WTC11 (cell line): ENCODE data around the gene MAP4K1. TPM values are rescaled to one million over a fixed set of nuclear protein-coding genes. Genes with fewer than 3 reads are reported as not detected.
A peak's percentile ranks its signal among the peaks of the same experiment; 100 is the strongest.

ENCODE experiments used
- CDX4 ChIP-seq: fragments of 250-450 bp; sonication (Bioruptor Pico); IDR thresholded peaks from 2 replicates; pipeline ENCODE4 v1.9.0; 2021; ENCODE audit warnings: moderate library complexity, mild to moderate bottlenecking, inconsistent platforms, borderline replicate concordance
- CREM ChIP-seq: sonication (generic); formaldehyde crosslinking; IDR thresholded peaks from 2 replicates; pipeline ENCODE4 v1.8.1; 2022; ENCODE audit warnings: mild to moderate bottlenecking, missing genetic modification reagents, moderate library complexity
- CTCF ChIP-seq: fragments of 200-600 bp; IDR thresholded peaks from 2 replicates; pipeline ENCODE4 v1.8.0; 2022; ENCODE audit warnings: antibody characterized with exemption
- E2F5 ChIP-seq: sonication (generic); formaldehyde crosslinking; IDR thresholded peaks from 2 replicates; pipeline ENCODE4 v1.8.1; 2022; ENCODE audit warnings: mild to moderate bottlenecking, moderate library complexity, missing genetic modification reagents
- ERG ChIP-seq: fragments of 250-450 bp; sonication (Bioruptor Pico); IDR thresholded peaks from 2 replicates; pipeline ENCODE4 v1.8.0; 2021; ENCODE audit warnings: mild to moderate bottlenecking
- ESRRA ChIP-seq: sonication (generic); formaldehyde crosslinking; IDR thresholded peaks from 2 replicates; pipeline ENCODE4 v1.8.1; 2022; ENCODE audit warnings: mild to moderate bottlenecking, missing genetic modification reagents, borderline replicate concordance
- ETV6 ChIP-seq: sonication (generic); formaldehyde crosslinking; IDR thresholded peaks from 2 replicates; pipeline ENCODE4 v1.8.1; 2022; ENCODE audit warnings: mild to moderate bottlenecking, missing genetic modification reagents
- GTF2I ChIP-seq: fragments of 250-450 bp; sonication (Bioruptor Pico); conservative IDR thresholded peaks from 2 replicates; pipeline ENCODE4 v1.4.0; 2021; ENCODE audit warnings: mild to moderate bottlenecking
- HMGXB4 ChIP-seq: sonication (generic); formaldehyde crosslinking; IDR thresholded peaks from 2 replicates; pipeline ENCODE4 v1.8.1; 2023; ENCODE audit warnings: mild to moderate bottlenecking, moderate library complexity, missing genetic modification reagents
- IRF2 ChIP-seq: sonication (generic); formaldehyde crosslinking; IDR thresholded peaks from 2 replicates; pipeline ENCODE4 v1.8.0; 2022; ENCODE audit warnings: low read depth, missing genetic modification reagents, borderline replicate concordance
- JAZF1 ChIP-seq: fragments of 250-450 bp; sonication (Bioruptor Pico); IDR thresholded peaks from 2 replicates; pipeline ENCODE4 v1.9.0; 2021; ENCODE audit warnings: moderate library complexity, mild to moderate bottlenecking, inconsistent platforms
- NFATC4 ChIP-seq: fragments of 250-450 bp; sonication (Bioruptor Pico); IDR thresholded peaks from 2 replicates; pipeline ENCODE4 v1.9.0; 2021; ENCODE audit warnings: mild to moderate bottlenecking
- NFYB ChIP-seq: sonication (generic); formaldehyde crosslinking; conservative IDR thresholded peaks from 2 replicates; pipeline ENCODE4 v1.8.0; 2022; ENCODE audit warnings: low read depth, missing genetic modification reagents
- NR2C2 ChIP-seq: sonication (generic); formaldehyde crosslinking; IDR thresholded peaks from 2 replicates; pipeline ENCODE4 v1.8.0; 2022; ENCODE audit warnings: mild to moderate bottlenecking, missing genetic modification reagents
- SP1 ChIP-seq: sonication (generic); formaldehyde crosslinking; conservative IDR thresholded peaks from 2 replicates; pipeline ENCODE4 v1.8.1; 2022; ENCODE audit warnings: missing genetic modification reagents
- STAT6 ChIP-seq: sonication (generic); formaldehyde crosslinking; conservative IDR thresholded peaks from 2 replicates; pipeline ENCODE4 v1.8.1; 2023; ENCODE audit warnings: mild to moderate bottlenecking, low read depth, missing genetic modification reagents, moderate library complexity
- TEAD4 ChIP-seq: sonication (generic); formaldehyde crosslinking; IDR thresholded peaks from 2 replicates; pipeline ENCODE4 v1.8.0; 2022; ENCODE audit warnings: mild to moderate bottlenecking, missing genetic modification reagents
- ZMAT4 ChIP-seq: fragments of 250-450 bp; sonication (Bioruptor Pico); IDR thresholded peaks from 2 replicates; pipeline ENCODE4 v1.9.0; 2021; ENCODE audit warnings: mild to moderate bottlenecking
- ZNF121 ChIP-seq: sonication (generic); formaldehyde crosslinking; IDR thresholded peaks from 2 replicates; pipeline ENCODE4 v1.8.0; 2023; ENCODE audit warnings: missing genetic modification reagents
- ZNF263 ChIP-seq: sonication (generic); formaldehyde crosslinking; IDR thresholded peaks from 2 replicates; pipeline ENCODE4 v1.8.1; 2022; ENCODE audit warnings: low read depth, mild to moderate bottlenecking, moderate library complexity, missing genetic modification reagents
- ZNF317 ChIP-seq: sonication (generic); formaldehyde crosslinking; IDR thresholded peaks from 2 replicates; pipeline ENCODE4 v1.8.1; 2023; ENCODE audit warnings: low read depth, mild to moderate bottlenecking, moderate library complexity, missing genetic modification reagents, borderline replicate concordance
- ZNF425 ChIP-seq: fragments of 250-450 bp; sonication (Bioruptor Pico); conservative IDR thresholded peaks from 2 replicates; pipeline ENCODE4 v1.9.0; 2021; ENCODE audit warnings: mild to moderate bottlenecking
- total RNA-seq: library from RNA; stranded (reverse); gene quantifications from 3 replicates; pipeline ENCODE4 v1.2.3, GENCODE V29; 2021

Gene MAP4K1
- total RNA-seq, 1 experiment from 2014 or later = 14.0 TPM

- TF ChIP-seq HMGXB4 (CRISPR knock-in tag) (0 out of 2 replicates have a peak, but pooled peaks have one; percentile 47), NR2C2 (CRISPR knock-in tag) (no peak), ETV6 (CRISPR knock-in tag) (0 out of 2 replicates have a peak, but pooled peaks have one; percentile 32), IRF2 (CRISPR knock-in tag) (no peak), ERG (CRISPR knock-in tag) (peak; percentile 27; the same call in 1 of the 2 replicates), E2F5 (CRISPR knock-in tag) (peak; percentile 96), ZNF425 (CRISPR knock-in tag) (no peak), CREM (CRISPR knock-in tag) (0 out of 2 replicates have a peak, but pooled peaks have one; percentile 44), JAZF1 (CRISPR knock-in tag) (no peak), ZMAT4 (CRISPR knock-in tag) (0 out of 2 replicates have a peak, but pooled peaks have one; percentile 58), TEAD4 (no peak), ZNF121 (CRISPR knock-in tag) (no peak), SP1 (CRISPR knock-in tag) (peak; percentile 31; the same call in 1 of the 2 replicates), NFYB (no peak), CTCF (no peak), NFATC4 (CRISPR knock-in tag) (peak; percentile 87), ZNF263 (CRISPR knock-in tag) (no peak), CDX4 (CRISPR knock-in tag) (no peak), STAT6 (no peak), GTF2I (CRISPR knock-in tag) (no peak), ESRRA (peak; percentile 38; the same call in 1 of the 2 replicates), ZNF317 (CRISPR knock-in tag) (no peak)
Measured at GRCh38 chr19:38647368-38647965, 29.7 kb upstream of the MAP4K1 start, which contains the start of gene ACTN4 (continued).
